SK-N-DZ (cell line): ENCODE measurements around the gene EMX1.
A peak's percentile ranks its signal among the peaks of the same experiment; 100 is the strongest.

Source experiments
- DNase-seq: peaks from one replicate; pipeline ENCODE4 v3.0.0-alpha.2; 2015; ENCODE audit warnings: low spot score

The EMX1 gene

GRCh38 chr2:72958542-72959385 lies 41.4 kb downstream of the EMX1 start:
- no peak for DNase-seq

GRCh38 chr2:72959554-72959953 lies 42.2 kb downstream of the EMX1 start:
- DNase-seq: no peak

GRCh38 chr2:72959995-72960981 lies 43.0 kb downstream of the EMX1 start:
- DNase-seq: no peak

- no peak for DNase-seq
Measured at GRCh38 chr2:72961036-72961720, 43.9 kb downstream of the EMX1 start.

- DNase-seq: no peak
Measured at GRCh38 chr2:72961853-72962468, 44.6 kb downstream of the EMX1 start.

GRCh38 chr2:72962911-72963310 lies 45.6 kb downstream of the EMX1 start:
- DNase-seq: no peak

- no peak for DNase-seq
Measured at GRCh38 chr2:72963423-72964145, 46.3 kb downstream of the EMX1 start.

- no peak for DNase-seq
Measured at GRCh38 chr2:72964146-72964525, 46.8 kb downstream of the EMX1 start.

GRCh38 chr2:72965016-72965415 lies 47.7 kb downstream of the EMX1 start:
- no peak for DNase-seq

GRCh38 chr2:72965770-72966450 lies 48.6 kb downstream of the EMX1 start:
- DNase-seq: no peak

- no peak for DNase-seq
Measured at GRCh38 chr2:72968286-72968685, 51.0 kb downstream of the EMX1 start.

- DNase-seq: no peak
Measured at GRCh38 chr2:72969706-72970105, 52.4 kb downstream of the EMX1 start.

GRCh38 chr2:72971036-72971435 lies 53.7 kb downstream of the EMX1 start:
- DNase-seq: no peak

- no peak for DNase-seq
Measured at GRCh38 chr2:72972352-72973136, 55.2 kb downstream of the EMX1 start.

GRCh38 chr2:72973137-72973535 lies 55.8 kb downstream of the EMX1 start:
- DNase-seq: no peak

- DNase-seq: peak; percentile 74
Measured at GRCh38 chr2:72973566-72974435, 56.5 kb downstream of the EMX1 start.

- DNase-seq: no peak
Measured at GRCh38 chr2:72974436-72974754, 57.1 kb downstream of the EMX1 start.

- DNase-seq: no peak
Measured at GRCh38 chr2:72975017-72975416, 57.7 kb downstream of the EMX1 start.

GRCh38 chr2:72979896-72980295 lies 62.6 kb downstream of the EMX1 start:
- no peak for DNase-seq
